WTC11 (cell line): Measurements from ENCODE around the gene CALR3. TPM values are rescaled to one million over a fixed set of nuclear protein-coding genes. Genes with fewer than 3 reads are reported as not detected.

Experiments used
- ATAC-seq: fragments of 200-7000 bp; cut with Tn5 transposase; 2 replicates; pipeline ENCODE4 v1.10.0; 2021; ENCODE audit warnings: mild to moderate bottlenecking, moderate library complexity
- CTCF ChIA-PET: fragments of 300-600 bp; sonication (Branson Sonifier 250); formaldehyde crosslinking; loops from one replicate; lab custom pipeline; 2021; ENCODE audit warnings: antibody characterized with exemption; lab: Charles Lee
- POLR2A ChIA-PET: fragments of 350-600 bp; sonication (Branson Sonifier 250); formaldehyde crosslinking; loops from one replicate; lab custom pipeline; 2021; ENCODE audit warnings: antibody characterized with exemption; lab: Charles Lee
- DNase-seq: peaks from one replicate; pipeline ENCODE4 v3.0.0; 2021; ENCODE audit warnings: low spot score
- H3K27ac Mint-ChIP-seq: 2 replicates; pipeline ENCODE4 v1.8.0; 2021; ENCODE audit warnings: mixed read lengths
- H3K27me3 Mint-ChIP-seq: 2 replicates; pipeline ENCODE4 v1.8.0; 2021; ENCODE audit warnings: low read depth, mild to moderate bottlenecking, moderate library complexity, mixed read lengths
- H3K36me3 Mint-ChIP-seq: 2 replicates; pipeline ENCODE4 v1.8.0; 2021; ENCODE audit warnings: mixed read lengths
- H3K4me1 Mint-ChIP-seq: 2 replicates; pipeline ENCODE4 v1.8.0; 2022; ENCODE audit warnings: mixed read lengths
- H3K4me3 Mint-ChIP-seq: 2 replicates; pipeline ENCODE4 v1.8.0; 2021; ENCODE audit warnings: mild to moderate bottlenecking, moderate library complexity, mixed read lengths
- H3K9me3 Mint-ChIP-seq: 2 replicates; pipeline ENCODE4 v1.8.0; 2021; ENCODE audit warnings: mixed read lengths
- CREM ChIP-seq: sonication (generic); formaldehyde crosslinking; IDR thresholded peaks from 2 replicates; pipeline ENCODE4 v1.8.1; 2022; ENCODE audit warnings: mild to moderate bottlenecking, missing genetic modification reagents, moderate library complexity
- ELF4 ChIP-seq: sonication (generic); formaldehyde crosslinking; IDR thresholded peaks from 2 replicates; pipeline ENCODE4 v1.8.1; 2022; ENCODE audit warnings: low read depth, mild to moderate bottlenecking, moderate library complexity, missing genetic modification reagents
- FOXK1 ChIP-seq: sonication (generic); formaldehyde crosslinking; IDR thresholded peaks from 2 replicates; pipeline ENCODE4 v1.8.0; 2022; ENCODE audit warnings: mild to moderate bottlenecking, moderate library complexity, missing genetic modification reagents
- FOXP1 ChIP-seq: sonication (generic); formaldehyde crosslinking; IDR thresholded peaks from 2 replicates; pipeline ENCODE4 v1.8.0; 2022; ENCODE audit warnings: missing genetic modification reagents, mild to moderate bottlenecking, moderate library complexity, borderline replicate concordance
- JAZF1 ChIP-seq: fragments of 250-450 bp; sonication (Bioruptor Pico); IDR thresholded peaks from 2 replicates; pipeline ENCODE4 v1.9.0; 2021; ENCODE audit warnings: moderate library complexity, mild to moderate bottlenecking, inconsistent platforms
- MXD4 ChIP-seq: fragments of 250-450 bp; sonication (Bioruptor Pico); IDR thresholded peaks from 2 replicates; pipeline ENCODE4 v1.8.0; 2021; ENCODE audit warnings: mild to moderate bottlenecking, moderate library complexity, borderline replicate concordance
- NR3C1 ChIP-seq: sonication (generic); formaldehyde crosslinking; conservative IDR thresholded peaks from 2 replicates; pipeline ENCODE4 v1.8.1; 2023; ENCODE audit warnings: low read depth, mild to moderate bottlenecking, missing genetic modification reagents
- RORB ChIP-seq: fragments of 250-450 bp; sonication (Bioruptor Pico); IDR thresholded peaks from 2 replicates; pipeline ENCODE4 v1.9.0; 2021; ENCODE audit warnings: mild to moderate bottlenecking
- ZNF138 ChIP-seq: sonication (generic); formaldehyde crosslinking; conservative IDR thresholded peaks from 2 replicates; pipeline ENCODE4 v1.8.1; 2022; ENCODE audit warnings: mild to moderate bottlenecking, moderate library complexity, missing genetic modification reagents
- ZNF219 ChIP-seq: sonication (generic); formaldehyde crosslinking; IDR thresholded peaks from 2 replicates; pipeline ENCODE4 v1.8.0; 2023; ENCODE audit warnings: missing genetic modification reagents, mild to moderate bottlenecking, borderline replicate concordance
- total RNA-seq: library from RNA; stranded (reverse); gene quantifications from 3 replicates; pipeline ENCODE4 v1.2.3, GENCODE V29; 2021
- TF ChIP-seq, protein P1 (sequence below): sonication (generic); formaldehyde crosslinking; IDR thresholded peaks from 2 replicates; pipeline ENCODE4 v1.8.0; 2023; ENCODE audit warnings: missing genetic modification reagents, mild to moderate bottlenecking, borderline replicate concordance
- TF ChIP-seq, protein P2 (sequence below): sonication (generic); formaldehyde crosslinking; IDR thresholded peaks from 2 replicates; pipeline ENCODE4 v1.8.1; 2023; ENCODE audit warnings: mild to moderate bottlenecking, missing genetic modification reagents, moderate library complexity
- TF ChIP-seq, protein P3 (sequence below): sonication (generic); formaldehyde crosslinking; IDR thresholded peaks from 2 replicates; pipeline ENCODE4 v1.8.1; 2023; ENCODE audit warnings: mild to moderate bottlenecking, missing genetic modification reagents
- TF ChIP-seq, protein P4 (sequence below): fragments of 250-450 bp; sonication (Bioruptor Pico); conservative IDR thresholded peaks from 2 replicates; pipeline ENCODE4 v1.9.0; 2021; ENCODE audit warnings: mild to moderate bottlenecking
- TF ChIP-seq, protein P5 (sequence below): sonication (generic); formaldehyde crosslinking; IDR thresholded peaks from 2 replicates; pipeline ENCODE4 v1.8.1; 2022; ENCODE audit warnings: low read depth, missing genetic modification reagents, borderline replicate concordance
- TF ChIP-seq, protein P6 (sequence below): sonication (generic); formaldehyde crosslinking; conservative IDR thresholded peaks from 2 replicates; pipeline ENCODE4 v1.8.1; 2023; ENCODE audit warnings: mild to moderate bottlenecking, low read depth, missing genetic modification reagents, moderate library complexity
- TF ChIP-seq, protein P7 (sequence below): fragments of 250-450 bp; sonication (Bioruptor Pico); IDR thresholded peaks from 2 replicates; pipeline ENCODE4 v1.9.0; 2021; ENCODE audit warnings: mild to moderate bottlenecking
- TF ChIP-seq, protein P8 (sequence below): fragments of 250-450 bp; sonication (Bioruptor Pico); IDR thresholded peaks from 2 replicates; pipeline ENCODE4 v1.9.0; 2021; ENCODE audit warnings: moderate library complexity, mild to moderate bottlenecking, inconsistent platforms, borderline replicate concordance

The CALR3 gene
- total RNA-seq, 1 experiment from 2014 or later, result 0.87 TPM

DNA sequence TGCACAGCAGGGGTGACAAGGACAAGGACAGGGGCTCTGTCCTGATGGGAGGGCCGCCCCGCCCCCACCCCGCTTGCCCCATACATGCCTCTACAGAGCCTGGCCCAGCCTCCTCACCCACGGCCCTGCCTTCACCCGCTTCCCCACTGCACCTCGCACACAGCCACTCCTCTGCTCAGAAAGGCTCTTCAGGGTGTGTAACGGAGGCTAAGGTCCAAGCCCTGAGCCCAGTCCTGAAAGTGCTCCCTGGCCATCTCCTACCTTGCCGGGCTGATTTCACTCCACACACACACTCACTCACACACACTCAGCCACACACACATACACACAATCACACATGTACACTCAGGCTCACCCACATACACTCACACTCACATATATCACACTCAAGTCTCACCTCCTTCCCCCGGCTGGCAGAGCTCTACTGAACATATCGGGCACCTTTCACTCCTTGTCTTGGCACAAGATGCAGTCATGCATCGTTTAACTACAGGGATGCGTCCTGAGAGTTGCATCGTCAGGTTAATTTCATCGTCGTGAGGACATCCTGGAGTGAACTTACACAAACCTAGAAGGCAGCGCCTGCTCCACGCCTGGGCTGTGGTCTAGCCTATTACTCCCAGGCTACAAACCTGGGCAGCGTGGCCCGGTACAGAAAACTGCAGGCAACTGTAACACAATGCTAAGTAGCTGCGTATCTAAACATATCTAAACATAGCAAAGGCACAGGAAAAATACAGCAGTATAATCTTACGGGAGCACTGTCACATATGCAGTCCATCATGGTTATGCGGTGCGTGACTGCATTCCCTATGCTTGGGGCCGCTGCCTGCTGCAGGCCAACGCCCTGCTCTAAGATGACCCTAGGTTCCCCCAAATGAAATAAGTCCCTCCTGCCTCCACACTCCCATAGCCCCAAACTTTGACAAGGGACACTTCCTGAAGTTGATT is 37.3 kb downstream of the CALR3 start:
- no peaks in the 10 kb centered on the region for H3K27me3 Mint-ChIP-seq
- peaks cover 54% of the 10 kb centered on the region for H3K4me1 Mint-ChIP-seq
- no peaks in the 10 kb centered on the region for H3K36me3 Mint-ChIP-seq
- POLR2A ChIA-PET, result no interaction called here
- ATAC-seq, result no peak
- TF ChIP-seq, protein P1, sequence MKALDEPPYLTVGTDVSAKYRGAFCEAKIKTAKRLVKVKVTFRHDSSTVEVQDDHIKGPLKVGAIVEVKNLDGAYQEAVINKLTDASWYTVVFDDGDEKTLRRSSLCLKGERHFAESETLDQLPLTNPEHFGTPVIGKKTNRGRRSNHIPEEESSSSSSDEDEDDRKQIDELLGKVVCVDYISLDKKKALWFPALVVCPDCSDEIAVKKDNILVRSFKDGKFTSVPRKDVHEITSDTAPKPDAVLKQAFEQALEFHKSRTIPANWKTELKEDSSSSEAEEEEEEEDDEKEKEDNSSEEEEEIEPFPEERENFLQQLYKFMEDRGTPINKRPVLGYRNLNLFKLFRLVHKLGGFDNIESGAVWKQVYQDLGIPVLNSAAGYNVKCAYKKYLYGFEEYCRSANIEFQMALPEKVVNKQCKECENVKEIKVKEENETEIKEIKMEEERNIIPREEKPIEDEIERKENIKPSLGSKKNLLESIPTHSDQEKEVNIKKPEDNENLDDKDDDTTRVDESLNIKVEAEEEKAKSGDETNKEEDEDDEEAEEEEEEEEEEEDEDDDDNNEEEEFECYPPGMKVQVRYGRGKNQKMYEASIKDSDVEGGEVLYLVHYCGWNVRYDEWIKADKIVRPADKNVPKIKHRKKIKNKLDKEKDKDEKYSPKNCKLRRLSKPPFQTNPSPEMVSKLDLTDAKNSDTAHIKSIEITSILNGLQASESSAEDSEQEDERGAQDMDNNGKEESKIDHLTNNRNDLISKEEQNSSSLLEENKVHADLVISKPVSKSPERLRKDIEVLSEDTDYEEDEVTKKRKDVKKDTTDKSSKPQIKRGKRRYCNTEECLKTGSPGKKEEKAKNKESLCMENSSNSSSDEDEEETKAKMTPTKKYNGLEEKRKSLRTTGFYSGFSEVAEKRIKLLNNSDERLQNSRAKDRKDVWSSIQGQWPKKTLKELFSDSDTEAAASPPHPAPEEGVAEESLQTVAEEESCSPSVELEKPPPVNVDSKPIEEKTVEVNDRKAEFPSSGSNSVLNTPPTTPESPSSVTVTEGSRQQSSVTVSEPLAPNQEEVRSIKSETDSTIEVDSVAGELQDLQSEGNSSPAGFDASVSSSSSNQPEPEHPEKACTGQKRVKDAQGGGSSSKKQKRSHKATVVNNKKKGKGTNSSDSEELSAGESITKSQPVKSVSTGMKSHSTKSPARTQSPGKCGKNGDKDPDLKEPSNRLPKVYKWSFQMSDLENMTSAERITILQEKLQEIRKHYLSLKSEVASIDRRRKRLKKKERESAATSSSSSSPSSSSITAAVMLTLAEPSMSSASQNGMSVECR, result no peak
- TF ChIP-seq, protein P2, sequence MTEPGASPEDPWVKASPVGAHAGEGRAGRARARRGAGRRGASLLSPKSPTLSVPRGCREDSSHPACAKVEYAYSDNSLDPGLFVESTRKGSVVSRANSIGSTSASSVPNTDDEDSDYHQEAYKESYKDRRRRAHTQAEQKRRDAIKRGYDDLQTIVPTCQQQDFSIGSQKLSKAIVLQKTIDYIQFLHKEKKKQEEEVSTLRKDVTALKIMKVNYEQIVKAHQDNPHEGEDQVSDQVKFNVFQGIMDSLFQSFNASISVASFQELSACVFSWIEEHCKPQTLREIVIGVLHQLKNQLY (CRISPR knock-in tag), result no peak
- TF ChIP-seq, protein P3, sequence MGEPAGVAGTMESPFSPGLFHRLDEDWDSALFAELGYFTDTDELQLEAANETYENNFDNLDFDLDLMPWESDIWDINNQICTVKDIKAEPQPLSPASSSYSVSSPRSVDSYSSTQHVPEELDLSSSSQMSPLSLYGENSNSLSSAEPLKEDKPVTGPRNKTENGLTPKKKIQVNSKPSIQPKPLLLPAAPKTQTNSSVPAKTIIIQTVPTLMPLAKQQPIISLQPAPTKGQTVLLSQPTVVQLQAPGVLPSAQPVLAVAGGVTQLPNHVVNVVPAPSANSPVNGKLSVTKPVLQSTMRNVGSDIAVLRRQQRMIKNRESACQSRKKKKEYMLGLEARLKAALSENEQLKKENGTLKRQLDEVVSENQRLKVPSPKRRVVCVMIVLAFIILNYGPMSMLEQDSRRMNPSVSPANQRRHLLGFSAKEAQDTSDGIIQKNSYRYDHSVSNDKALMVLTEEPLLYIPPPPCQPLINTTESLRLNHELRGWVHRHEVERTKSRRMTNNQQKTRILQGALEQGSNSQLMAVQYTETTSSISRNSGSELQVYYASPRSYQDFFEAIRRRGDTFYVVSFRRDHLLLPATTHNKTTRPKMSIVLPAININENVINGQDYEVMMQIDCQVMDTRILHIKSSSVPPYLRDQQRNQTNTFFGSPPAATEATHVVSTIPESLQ (CRISPR knock-in tag), result no peak
- TF ChIP-seq MXD4 (no peak), ZNF219 (CRISPR knock-in tag) (no peak), FOXP1 (no peak), CREM (CRISPR knock-in tag) (no peak), FOXK1 (CRISPR knock-in tag) (no peak), ZNF138 (CRISPR knock-in tag) (no peak), ELF4 (no peak), JAZF1 (CRISPR knock-in tag) (no peak), NR3C1 (CRISPR knock-in tag) (no peak), RORB (no peak)
- TF ChIP-seq, protein P4, sequence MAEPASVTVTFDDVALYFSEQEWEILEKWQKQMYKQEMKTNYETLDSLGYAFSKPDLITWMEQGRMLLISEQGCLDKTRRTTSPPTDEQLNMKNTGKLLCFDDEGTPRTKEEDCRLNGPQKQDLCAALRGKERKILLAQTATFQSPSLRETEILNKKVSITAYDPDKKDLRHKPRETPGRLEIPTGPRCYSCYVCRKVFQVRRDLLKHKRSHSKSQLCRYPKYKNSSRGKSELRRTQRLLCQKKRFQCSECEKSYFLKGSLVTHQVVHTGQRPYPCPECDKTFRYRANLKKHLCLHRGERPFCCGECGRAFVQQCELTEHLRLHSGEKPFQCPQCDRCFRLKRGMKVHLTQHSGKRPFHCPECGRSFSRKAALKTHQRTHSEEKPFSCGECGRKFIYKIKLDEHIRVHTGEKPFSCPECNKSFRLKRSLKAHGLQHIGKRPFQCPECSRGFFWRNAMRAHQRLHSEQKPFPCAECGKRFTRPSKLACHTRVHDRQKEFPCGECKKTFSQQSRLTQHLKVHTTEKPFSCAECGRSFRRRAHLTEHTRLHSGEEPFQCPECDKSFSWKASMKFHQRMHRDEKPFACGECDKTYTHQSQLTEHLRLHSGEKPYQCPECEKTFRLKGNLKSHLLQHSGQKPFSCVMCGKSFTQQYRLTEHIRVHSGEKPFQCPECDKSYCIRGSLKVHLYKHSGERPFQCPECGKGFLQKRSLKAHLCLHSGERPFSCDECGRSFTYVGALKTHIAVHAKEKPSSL (CRISPR knock-in tag), result no peak
- TF ChIP-seq, protein P5, sequence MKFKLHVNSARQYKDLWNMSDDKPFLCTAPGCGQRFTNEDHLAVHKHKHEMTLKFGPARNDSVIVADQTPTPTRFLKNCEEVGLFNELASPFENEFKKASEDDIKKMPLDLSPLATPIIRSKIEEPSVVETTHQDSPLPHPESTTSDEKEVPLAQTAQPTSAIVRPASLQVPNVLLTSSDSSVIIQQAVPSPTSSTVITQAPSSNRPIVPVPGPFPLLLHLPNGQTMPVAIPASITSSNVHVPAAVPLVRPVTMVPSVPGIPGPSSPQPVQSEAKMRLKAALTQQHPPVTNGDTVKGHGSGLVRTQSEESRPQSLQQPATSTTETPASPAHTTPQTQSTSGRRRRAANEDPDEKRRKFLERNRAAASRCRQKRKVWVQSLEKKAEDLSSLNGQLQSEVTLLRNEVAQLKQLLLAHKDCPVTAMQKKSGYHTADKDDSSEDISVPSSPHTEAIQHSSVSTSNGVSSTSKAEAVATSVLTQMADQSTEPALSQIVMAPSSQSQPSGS, result no peak
- TF ChIP-seq, protein P6, sequence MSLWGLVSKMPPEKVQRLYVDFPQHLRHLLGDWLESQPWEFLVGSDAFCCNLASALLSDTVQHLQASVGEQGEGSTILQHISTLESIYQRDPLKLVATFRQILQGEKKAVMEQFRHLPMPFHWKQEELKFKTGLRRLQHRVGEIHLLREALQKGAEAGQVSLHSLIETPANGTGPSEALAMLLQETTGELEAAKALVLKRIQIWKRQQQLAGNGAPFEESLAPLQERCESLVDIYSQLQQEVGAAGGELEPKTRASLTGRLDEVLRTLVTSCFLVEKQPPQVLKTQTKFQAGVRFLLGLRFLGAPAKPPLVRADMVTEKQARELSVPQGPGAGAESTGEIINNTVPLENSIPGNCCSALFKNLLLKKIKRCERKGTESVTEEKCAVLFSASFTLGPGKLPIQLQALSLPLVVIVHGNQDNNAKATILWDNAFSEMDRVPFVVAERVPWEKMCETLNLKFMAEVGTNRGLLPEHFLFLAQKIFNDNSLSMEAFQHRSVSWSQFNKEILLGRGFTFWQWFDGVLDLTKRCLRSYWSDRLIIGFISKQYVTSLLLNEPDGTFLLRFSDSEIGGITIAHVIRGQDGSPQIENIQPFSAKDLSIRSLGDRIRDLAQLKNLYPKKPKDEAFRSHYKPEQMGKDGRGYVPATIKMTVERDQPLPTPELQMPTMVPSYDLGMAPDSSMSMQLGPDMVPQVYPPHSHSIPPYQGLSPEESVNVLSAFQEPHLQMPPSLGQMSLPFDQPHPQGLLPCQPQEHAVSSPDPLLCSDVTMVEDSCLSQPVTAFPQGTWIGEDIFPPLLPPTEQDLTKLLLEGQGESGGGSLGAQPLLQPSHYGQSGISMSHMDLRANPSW (CRISPR knock-in tag), result no peak
- TF ChIP-seq, protein P7, sequence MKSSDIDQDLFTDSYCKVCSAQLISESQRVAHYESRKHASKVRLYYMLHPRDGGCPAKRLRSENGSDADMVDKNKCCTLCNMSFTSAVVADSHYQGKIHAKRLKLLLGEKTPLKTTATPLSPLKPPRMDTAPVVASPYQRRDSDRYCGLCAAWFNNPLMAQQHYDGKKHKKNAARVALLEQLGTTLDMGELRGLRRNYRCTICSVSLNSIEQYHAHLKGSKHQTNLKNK, result no peak
- TF ChIP-seq, protein P8, sequence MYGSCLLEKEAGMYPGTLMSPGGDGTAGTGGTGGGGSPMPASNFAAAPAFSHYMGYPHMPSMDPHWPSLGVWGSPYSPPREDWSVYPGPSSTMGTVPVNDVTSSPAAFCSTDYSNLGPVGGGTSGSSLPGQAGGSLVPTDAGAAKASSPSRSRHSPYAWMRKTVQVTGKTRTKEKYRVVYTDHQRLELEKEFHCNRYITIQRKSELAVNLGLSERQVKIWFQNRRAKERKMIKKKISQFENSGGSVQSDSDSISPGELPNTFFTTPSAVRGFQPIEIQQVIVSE (CRISPR knock-in tag), result no peak
- TF ChIP-seq, all 79 proteins: peak for 0
- CTCF ChIA-PET, result interaction anchor here (1.5 kb wide), 1 partner anchor 17 kb away, joined by 3 read pairs; no protein-coding TSS in a partner anchor
- Mint-ChIP-seq H3K27ac (peak overlapping the region; percentile 84), H3K9me3 (no peaks in the 10 kb centered on the region), H3K4me3 (no peak overlapping the region)
- no peak for DNase-seq
